ENCODE measurements around the gene TMEM87A.

Gene TMEM87A

GRCh38 chr15:42172475-42172874 is 100.8 kb downstream of the TMEM87A start:
- Histone ChIP-seq H3K4me3 (ENCODE audit: insufficient read depth, low read depth, low read length, poor library complexity, severe bottlenecking) (no peak overlapping the region), H3K27ac (ENCODE audit: insufficient read depth, low read length, poor library complexity, severe bottlenecking) (no peak overlapping the region), H3K36me3 (ENCODE audit: control insufficient read depth, insufficient read depth, low read length) (peaks cover 71% of the 10 kb centered on the region), H3K4me1 (ENCODE audit: control insufficient read depth, insufficient read depth, low read length, poor library complexity, severe bottlenecking) (no peaks in the 10 kb centered on the region), H3K27me3 (replicated peaks; ENCODE audit: control insufficient read depth, insufficient read depth, low read length, poor library complexity, severe bottlenecking) (no peaks in the 10 kb centered on the region), H3K9me3 (ENCODE audit: control insufficient read depth, low read length) (no peaks in the 10 kb centered on the region)
- no peak for DNase-seq

- Histone ChIP-seq H3K9me3 (ENCODE audit: control insufficient read depth, low read length) (no peaks in the 10 kb centered on the region), H3K27me3 (replicated peaks; ENCODE audit: control insufficient read depth, insufficient read depth, low read length, poor library complexity, severe bottlenecking) (no peaks in the 10 kb centered on the region), H3K27ac (ENCODE audit: insufficient read depth, low read length, poor library complexity, severe bottlenecking) (no peak overlapping the region), H3K36me3 (ENCODE audit: control insufficient read depth, insufficient read depth, low read length) (peaks cover 73% of the 10 kb centered on the region), H3K4me3 (ENCODE audit: insufficient read depth, low read depth, low read length, poor library complexity, severe bottlenecking) (no peak overlapping the region), H3K4me1 (ENCODE audit: control insufficient read depth, insufficient read depth, low read length, poor library complexity, severe bottlenecking) (no peaks in the 10 kb centered on the region)
- DNase-seq: no peak
Observed at GRCh38 chr15:42171795-42172194, 101.4 kb downstream of the TMEM87A start.

- Histone ChIP-seq H3K4me3 (ENCODE audit: insufficient read depth, low read depth, low read length, poor library complexity, severe bottlenecking) (no peak overlapping the region), H3K9me3 (ENCODE audit: control insufficient read depth, low read length) (no peaks in the 10 kb centered on the region), H3K4me1 (ENCODE audit: control insufficient read depth, insufficient read depth, low read length, poor library complexity, severe bottlenecking) (no peaks in the 10 kb centered on the region), H3K27ac (ENCODE audit: insufficient read depth, low read length, poor library complexity, severe bottlenecking) (no peak overlapping the region), H3K27me3 (replicated peaks; ENCODE audit: control insufficient read depth, insufficient read depth, low read length, poor library complexity, severe bottlenecking) (no peaks in the 10 kb centered on the region), H3K36me3 (ENCODE audit: control insufficient read depth, insufficient read depth, low read length) (peaks cover 80% of the 10 kb centered on the region)
- no peak for DNase-seq
Observed at GRCh38 chr15:42171122-42171521, 102.1 kb downstream of the TMEM87A start.

GRCh38 chr15:42166225-42166940 is 106.8 kb downstream of the TMEM87A start:
- Histone ChIP-seq H3K27ac (ENCODE audit: insufficient read depth, low read length, poor library complexity, severe bottlenecking) (no peak overlapping the region), H3K9me3 (ENCODE audit: control insufficient read depth, low read length) (no peaks in the 10 kb centered on the region), H3K4me3 (ENCODE audit: insufficient read depth, low read depth, low read length, poor library complexity, severe bottlenecking) (no peak overlapping the region), H3K4me1 (ENCODE audit: control insufficient read depth, insufficient read depth, low read length, poor library complexity, severe bottlenecking) (no peaks in the 10 kb centered on the region), H3K27me3 (replicated peaks; ENCODE audit: control insufficient read depth, insufficient read depth, low read length, poor library complexity, severe bottlenecking) (no peaks in the 10 kb centered on the region), H3K36me3 (ENCODE audit: control insufficient read depth, insufficient read depth, low read length) (peaks cover 93% of the 10 kb centered on the region)
- DNase-seq: no peak

GRCh38 chr15:42165106-42165505 is 108.1 kb downstream of the TMEM87A start:
- no peaks in the 10 kb centered on the region for H3K27me3 ChIP-seq (replicated peaks; ENCODE audit: control insufficient read depth, insufficient read depth, low read length, poor library complexity, severe bottlenecking)
- no peak for DNase-seq
- no peaks in the 10 kb centered on the region for H3K9me3 ChIP-seq (ENCODE audit: control insufficient read depth, low read length)
- H3K27ac ChIP-seq (ENCODE audit: insufficient read depth, low read length, poor library complexity, severe bottlenecking): no peak overlapping the region
- peaks cover 93% of the 10 kb centered on the region for H3K36me3 ChIP-seq (ENCODE audit: control insufficient read depth, insufficient read depth, low read length)
- H3K4me1 ChIP-seq (ENCODE audit: control insufficient read depth, insufficient read depth, low read length, poor library complexity, severe bottlenecking): no peaks in the 10 kb centered on the region
- H3K4me3 ChIP-seq (ENCODE audit: insufficient read depth, low read depth, low read length, poor library complexity, severe bottlenecking): no peak overlapping the region

- Histone ChIP-seq H3K4me3 (ENCODE audit: insufficient read depth, low read depth, low read length, poor library complexity, severe bottlenecking) (no peak overlapping the region), H3K27ac (ENCODE audit: insufficient read depth, low read length, poor library complexity, severe bottlenecking) (no peak overlapping the region), H3K9me3 (ENCODE audit: control insufficient read depth, low read length) (no peaks in the 10 kb centered on the region), H3K36me3 (ENCODE audit: control insufficient read depth, insufficient read depth, low read length) (peaks cover 96% of the 10 kb centered on the region), H3K4me1 (ENCODE audit: control insufficient read depth, insufficient read depth, low read length, poor library complexity, severe bottlenecking) (no peaks in the 10 kb centered on the region), H3K27me3 (replicated peaks; ENCODE audit: control insufficient read depth, insufficient read depth, low read length, poor library complexity, severe bottlenecking) (no peaks in the 10 kb centered on the region)
- DNase-seq: no peak
Observed at GRCh38 chr15:42163947-42164550, 109.2 kb downstream of the TMEM87A start.

GRCh38 chr15:42163291-42163690 is 109.9 kb downstream of the TMEM87A start:
- H3K9me3 ChIP-seq (ENCODE audit: control insufficient read depth, low read length): no peaks in the 10 kb centered on the region
- DNase-seq: no peak
- H3K36me3 ChIP-seq (ENCODE audit: control insufficient read depth, insufficient read depth, low read length): peaks cover 97% of the 10 kb centered on the region
- no peak overlapping the region for H3K27ac ChIP-seq (ENCODE audit: insufficient read depth, low read length, poor library complexity, severe bottlenecking)
- H3K4me3 ChIP-seq (ENCODE audit: insufficient read depth, low read depth, low read length, poor library complexity, severe bottlenecking): no peak overlapping the region
- no peaks in the 10 kb centered on the region for H3K4me1 ChIP-seq (ENCODE audit: control insufficient read depth, insufficient read depth, low read length, poor library complexity, severe bottlenecking)
- H3K27me3 ChIP-seq (replicated peaks; ENCODE audit: control insufficient read depth, insufficient read depth, low read length, poor library complexity, severe bottlenecking): no peaks in the 10 kb centered on the region

Data from effector memory CD4-positive, alpha-beta T cell (primary cell).